NCI-H2081 treated with DMSO at 0.1 percent for 48 hours (cell line): Measurements from ENCODE around the gene IL18.
"Not testable (repeated sequence)": the region's sequence is repeated elsewhere in the genome, so short reads cannot be mapped to it uniquely, and the experiment has no call there.

Experiments used
- DNase-seq: peaks from one replicate; lab custom pipeline; 2025; lab: John Stamatoyannopoulos, UW

Gene IL18

GRCh38 chr11:112118176-112118575, 45.7 kb downstream of the IL18 start:
- no peak for DNase-seq

DNA sequence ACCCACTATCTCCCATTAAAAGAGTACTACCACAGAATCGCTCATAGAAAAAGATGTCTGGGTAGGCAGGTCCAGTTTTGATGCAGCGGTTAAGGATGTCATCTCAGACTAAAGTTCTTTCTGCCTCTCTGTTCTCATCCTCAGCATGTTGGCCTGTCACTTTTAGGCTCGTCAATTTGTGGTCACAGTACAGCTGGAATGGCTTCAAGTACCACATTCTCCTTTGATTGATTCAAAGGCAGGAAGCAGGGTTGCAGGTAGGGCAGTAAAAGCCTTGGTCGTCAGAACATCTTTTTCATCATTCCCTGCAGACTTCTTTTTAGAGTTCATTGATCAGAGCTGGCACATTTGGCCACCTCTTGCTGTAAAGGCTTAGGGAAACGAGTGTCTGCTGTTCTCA, 48.5 kb downstream of the IL18 start:
- DNase-seq = no peak

DNA sequence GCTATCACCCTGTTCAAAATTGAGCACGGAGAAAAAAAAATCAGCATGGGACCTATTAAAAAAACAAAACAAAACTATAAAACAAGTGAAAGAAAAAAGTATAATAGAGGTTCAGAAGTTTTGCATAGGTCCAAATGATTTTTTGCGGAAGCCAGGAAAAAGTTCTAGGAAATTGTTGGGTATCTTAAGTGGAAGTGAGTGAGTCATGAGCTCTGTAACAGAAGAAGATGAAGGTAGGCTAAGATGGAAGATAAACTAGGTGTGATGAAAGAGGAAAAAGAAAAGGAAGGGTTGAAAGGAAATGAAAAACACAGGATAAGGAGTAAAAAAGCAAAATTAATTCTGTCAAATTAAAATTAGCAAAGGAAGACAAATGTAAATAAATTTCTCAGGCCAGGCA, 49.4 kb downstream of the IL18 start:
- DNase-seq = no peak

GRCh38 chr11:112113539-112114457, 50.1 kb downstream of the IL18 start:
- peak; percentile 65 for DNase-seq

DNA sequence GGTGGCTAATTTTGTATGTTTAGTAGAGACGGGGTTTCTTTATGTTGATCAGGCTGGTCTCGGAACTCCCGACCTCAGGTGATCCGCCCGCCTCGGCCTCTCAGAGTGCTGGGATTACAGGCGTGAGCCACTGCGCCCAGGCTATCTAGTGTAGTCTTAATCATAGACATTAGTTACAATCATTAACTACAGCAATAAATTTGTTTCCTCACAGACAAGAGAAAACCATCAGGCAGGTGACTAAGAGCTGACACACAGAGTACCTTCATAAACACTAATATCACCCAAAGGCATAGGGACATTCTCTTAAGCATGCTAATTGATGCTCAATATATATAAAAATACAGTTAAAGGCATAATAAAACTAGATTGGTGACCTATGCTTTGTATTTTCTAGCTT, 57.8 kb downstream of the IL18 start:
- DNase-seq = no peak

- no peak for DNase-seq
Observed at GRCh38 chr11:112103446-112103845, 60.4 kb downstream of the IL18 start.

- no peak for DNase-seq
Observed at GRCh38 chr11:112100462-112100861, 63.4 kb downstream of the IL18 start.

- DNase-seq = no peak
Observed at GRCh38 chr11:112097734-112098528, 66.0 kb downstream of the IL18 start.

GRCh38 chr11:112096194-112096593, 67.7 kb downstream of the IL18 start:
- DNase-seq = no peak

- not testable (repeated sequence) for DNase-seq
Observed at GRCh38 chr11:112095302-112095701, 68.6 kb downstream of the IL18 start.
